Hepatocyte (in vitro differentiated cells): ENCODE data around the gene HIGD1A.

Experiments
- EZH2 ChIP-seq: fragments of 200-600 bp; sonication (generic); IDR thresholded peaks from 2 replicates; pipeline ENCODE4 v1.6.1; 2016; ENCODE audit warnings: antibody characterized with exemption, mild to moderate bottlenecking, borderline replicate concordance
- TF ChIP-seq, protein P1 (sequence below): fragments of 200-600 bp; sonication (generic); IDR thresholded peaks from 2 replicates; pipeline ENCODE4 v1.5.1; 2016; ENCODE audit warnings: antibody characterized with exemption, mild to moderate bottlenecking; ENCODE audit not compliant: poor library complexity

GRCh38 chr3:42736081-42736480 lies 68.2 kb downstream of the HIGD1A start:
- no peak for TF ChIP-seq EZH2
- TF ChIP-seq, protein P1, sequence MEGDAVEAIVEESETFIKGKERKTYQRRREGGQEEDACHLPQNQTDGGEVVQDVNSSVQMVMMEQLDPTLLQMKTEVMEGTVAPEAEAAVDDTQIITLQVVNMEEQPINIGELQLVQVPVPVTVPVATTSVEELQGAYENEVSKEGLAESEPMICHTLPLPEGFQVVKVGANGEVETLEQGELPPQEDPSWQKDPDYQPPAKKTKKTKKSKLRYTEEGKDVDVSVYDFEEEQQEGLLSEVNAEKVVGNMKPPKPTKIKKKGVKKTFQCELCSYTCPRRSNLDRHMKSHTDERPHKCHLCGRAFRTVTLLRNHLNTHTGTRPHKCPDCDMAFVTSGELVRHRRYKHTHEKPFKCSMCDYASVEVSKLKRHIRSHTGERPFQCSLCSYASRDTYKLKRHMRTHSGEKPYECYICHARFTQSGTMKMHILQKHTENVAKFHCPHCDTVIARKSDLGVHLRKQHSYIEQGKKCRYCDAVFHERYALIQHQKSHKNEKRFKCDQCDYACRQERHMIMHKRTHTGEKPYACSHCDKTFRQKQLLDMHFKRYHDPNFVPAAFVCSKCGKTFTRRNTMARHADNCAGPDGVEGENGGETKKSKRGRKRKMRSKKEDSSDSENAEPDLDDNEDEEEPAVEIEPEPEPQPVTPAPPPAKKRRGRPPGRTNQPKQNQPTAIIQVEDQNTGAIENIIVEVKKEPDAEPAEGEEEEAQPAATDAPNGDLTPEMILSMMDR, result no peak
